T-helper 2 cell (primary cell): ENCODE results near the gene MOBP.

Experiments used
- DNase-seq, 5 experiments: peaks; one replicate each; pipeline versions ENCODE4 v3.0.0 to v3.0.0-alpha.2; 2012 to 2022

The MOBP gene

DNA sequence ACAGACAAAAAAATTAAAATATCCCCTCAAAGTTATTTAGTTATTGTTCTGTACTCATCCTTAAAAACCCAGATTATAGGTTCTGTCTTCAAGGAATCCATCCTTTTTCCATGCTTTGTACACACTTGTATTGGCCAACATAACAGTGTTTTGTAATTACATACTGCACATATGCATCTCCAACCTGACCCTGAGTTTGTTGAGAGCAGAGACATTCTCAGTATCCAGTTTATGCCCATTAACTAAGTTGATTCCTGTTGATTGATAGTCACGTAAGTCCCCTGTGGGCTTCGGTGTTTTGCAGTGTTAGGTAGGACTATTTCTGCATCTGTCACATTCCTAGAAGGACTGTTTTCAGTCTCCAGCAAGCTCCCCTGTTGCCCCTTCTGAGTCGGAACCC is 33.6 kb downstream of the MOBP start:
- DNase-seq, result no peak

DNA sequence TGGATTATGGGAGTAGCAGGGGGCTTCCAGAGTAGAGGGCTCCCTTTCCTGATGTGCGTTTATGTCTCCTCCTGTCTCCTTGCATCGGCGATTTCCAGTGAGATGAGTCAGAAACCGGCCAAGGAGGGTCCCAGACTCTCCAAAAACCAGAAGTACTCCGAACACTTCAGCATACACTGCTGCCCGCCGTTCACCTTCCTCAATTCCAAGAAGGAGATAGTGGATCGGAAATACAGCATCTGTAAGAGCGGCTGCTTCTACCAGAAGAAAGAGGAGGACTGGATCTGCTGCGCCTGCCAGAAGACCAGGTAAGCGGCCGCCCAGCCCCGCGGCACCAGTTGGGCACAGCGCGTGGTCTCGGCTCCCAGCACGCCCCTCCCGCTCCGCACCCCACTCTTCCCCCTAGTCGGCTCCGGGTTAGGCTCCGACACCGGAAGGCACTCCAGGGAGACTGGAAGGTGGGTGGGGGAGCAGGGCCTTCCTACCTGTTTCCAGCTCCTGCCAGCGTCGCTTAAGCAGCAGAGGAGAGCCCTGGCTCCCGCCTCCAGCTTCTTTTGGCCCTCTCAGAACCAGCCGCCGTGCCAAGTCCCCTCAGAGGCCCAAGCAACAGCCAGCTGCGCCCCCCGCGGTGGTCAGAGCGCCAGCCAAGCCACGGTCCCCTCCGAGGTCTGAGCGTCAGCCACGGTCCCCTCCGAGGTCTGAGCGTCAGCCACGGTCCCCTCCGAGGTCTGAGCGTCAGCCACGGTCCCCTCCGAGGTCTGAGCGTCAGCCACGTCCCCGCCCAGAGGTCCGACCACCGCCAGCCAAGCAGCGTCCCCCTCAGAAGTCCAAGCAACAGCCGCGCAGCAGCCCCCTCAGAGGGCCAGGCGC is 34.7 kb downstream of the MOBP start:
- DNase-seq, result no peak

DNA sequence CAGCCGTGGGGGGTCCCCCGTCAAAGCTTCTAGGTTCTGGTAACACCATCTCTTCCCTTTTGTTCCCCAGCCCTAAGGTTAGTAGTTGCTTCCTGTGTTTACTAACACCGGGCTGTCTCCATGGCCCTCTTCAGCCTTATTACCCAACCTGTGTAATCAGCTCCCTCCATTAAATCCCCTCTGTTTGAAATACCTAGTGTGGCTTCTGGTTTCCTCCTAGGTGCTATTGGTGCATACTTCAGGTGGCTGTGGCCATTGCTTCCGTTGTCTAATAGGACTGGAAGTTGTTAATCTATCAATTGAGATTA is 35.3 kb downstream of the MOBP start:
- no peak for DNase-seq

- peak in 1 of 5 experiments; percentile 57 for DNase-seq
Observed at GRCh38 chr3:39505866-39506742, 38.6 kb downstream of the MOBP start.

GRCh38 chr3:39506863-39507262 is 39.4 kb downstream of the MOBP start:
- DNase-seq, result peak in 1 of 5 experiments; percentile 23

GRCh38 chr3:39513791-39514369 is 46.4 kb downstream of the MOBP start:
- DNase-seq, result no peak

DNA sequence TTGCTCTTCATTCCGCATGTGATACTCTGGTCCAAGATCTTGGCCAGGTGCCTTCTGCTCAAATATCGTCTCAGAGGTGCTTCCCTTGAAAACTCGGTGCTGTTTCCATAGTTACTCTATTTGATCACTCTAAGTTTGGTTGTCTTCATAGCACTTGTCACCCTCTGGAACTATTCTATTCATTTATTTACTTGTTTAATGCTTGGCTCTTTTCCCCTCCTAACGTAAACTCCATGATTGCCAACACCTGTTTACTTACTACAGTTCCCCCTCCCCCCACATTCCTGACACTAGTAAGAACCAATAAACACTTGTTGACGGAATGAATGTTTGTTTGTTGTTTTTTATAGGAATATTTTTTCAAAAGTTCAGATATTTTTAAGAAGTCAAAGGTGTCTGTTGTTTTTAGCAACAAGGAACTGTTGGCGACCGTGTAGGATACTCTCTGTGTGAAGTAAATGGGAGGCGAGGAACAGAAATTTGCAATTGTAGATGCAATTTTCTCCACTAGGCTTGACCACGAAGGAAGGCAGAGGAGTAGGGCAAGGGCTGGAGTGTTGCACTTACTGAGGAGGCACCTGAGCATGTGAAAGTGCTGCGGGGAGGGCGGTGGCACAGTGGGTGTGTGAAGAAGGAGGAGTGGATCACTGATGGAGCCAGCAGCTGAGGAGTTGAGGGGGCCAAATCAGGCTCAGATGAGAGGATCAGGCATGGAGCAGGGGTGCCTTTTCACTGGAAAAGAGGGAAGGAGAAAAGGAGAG is 48.4 kb downstream of the MOBP start:
- DNase-seq, result no peak

DNA sequence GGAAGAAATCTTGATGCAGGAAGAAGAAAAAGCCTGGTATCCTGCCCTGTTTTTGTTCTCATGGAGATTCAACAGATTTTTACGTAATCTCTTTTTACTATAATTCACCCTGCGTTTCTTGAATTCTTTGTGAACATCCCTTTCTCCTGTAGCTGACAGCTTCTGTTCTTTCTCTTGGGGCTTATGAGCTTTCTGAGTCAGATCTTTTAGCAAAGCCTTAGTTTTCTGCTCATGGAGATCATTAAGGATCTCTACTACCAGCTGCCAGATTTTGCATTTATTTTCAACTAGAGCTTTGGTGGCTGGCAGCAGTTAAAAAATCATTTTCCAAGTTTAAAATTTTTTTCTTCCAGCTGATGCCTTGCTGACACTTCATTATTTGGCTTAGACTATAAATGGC is 51.6 kb downstream of the MOBP start:
- no peak for DNase-seq

DNA sequence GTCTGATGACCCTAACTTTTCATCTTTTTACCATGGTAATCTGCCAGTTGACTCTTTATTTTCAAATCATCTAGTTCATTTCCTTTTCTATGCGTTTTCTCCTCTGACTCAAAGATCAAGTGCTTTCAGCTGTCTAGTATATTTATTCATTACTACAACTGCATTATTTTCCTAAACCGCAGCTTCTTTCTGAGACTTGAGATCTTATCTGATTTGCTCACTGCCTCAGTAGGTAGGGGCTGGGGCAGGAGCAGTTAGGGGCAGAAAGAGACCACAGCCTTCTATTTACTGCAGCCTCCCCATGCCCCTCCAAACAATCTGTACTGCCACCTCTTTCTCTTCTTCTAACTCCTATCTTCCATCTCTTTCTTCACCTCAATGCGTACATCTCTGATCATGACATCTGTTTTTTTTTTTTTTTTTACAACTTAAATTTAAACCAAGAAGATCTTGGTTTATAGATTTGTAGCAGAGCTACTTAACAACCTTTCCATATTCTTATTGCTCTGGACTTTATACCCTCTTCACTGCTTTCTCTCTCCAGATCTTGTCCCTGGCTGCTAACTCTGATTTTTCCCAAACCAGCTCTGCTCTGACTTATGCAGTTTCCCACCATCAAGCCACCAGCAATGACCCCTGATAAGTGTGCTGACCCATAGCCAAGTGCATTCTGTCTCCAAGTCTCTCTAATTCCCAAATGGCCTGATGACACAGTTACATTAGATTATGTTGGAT is 52.2 kb downstream of the MOBP start:
- peak in 1 of 5 experiments; percentile 54 for DNase-seq

GRCh38 chr3:39521456-39521855 is 54.0 kb downstream of the MOBP start:
- DNase-seq, result no peak

DNA sequence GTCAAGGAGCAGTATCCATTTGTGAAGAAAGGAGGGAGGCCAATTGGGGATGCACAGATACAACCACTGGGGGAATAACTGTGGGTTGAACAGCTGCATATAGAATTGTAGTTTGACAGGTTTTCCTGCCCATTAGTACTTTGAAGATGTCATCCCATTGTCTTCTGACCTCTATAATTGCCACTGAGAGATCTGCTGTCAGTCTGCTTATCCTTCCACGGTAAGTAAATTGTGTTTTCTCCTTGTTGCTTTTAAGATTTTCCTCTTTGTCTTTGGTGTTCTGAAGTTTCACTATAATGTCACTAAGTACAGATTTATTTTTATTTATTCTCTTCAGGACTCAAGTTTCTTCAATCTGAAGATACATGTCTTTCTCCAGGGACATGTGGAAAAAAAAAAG is 56.6 kb downstream of the MOBP start:
- DNase-seq, result no peak

GRCh38 chr3:39528844-39529243 is 61.4 kb downstream of the MOBP start:
- no peak for DNase-seq

- no peak for DNase-seq
Observed at GRCh38 chr3:39529577-39529976, 62.1 kb downstream of the MOBP start.

DNA sequence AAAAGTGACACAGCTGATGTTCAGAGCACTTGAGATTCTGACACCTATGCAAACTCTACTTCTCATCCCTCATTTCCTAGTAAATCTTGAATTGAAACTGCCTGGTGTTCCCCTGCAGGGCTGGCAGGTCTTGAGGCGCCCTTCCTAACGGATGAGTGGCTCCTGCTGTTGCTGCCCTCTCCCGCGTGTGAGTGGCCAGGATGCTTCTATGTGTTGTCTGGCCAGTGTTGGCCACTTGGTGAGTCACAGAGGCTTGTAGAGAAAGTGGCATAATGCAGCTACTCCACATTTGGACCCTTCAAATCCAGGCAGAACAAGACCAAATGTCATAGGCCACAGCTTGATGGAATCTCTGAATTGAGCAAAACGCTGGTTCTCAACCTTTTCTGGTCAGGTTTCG is 63.6 kb downstream of the MOBP start:
- DNase-seq, result no peak

- DNase-seq, result no peak
Observed at GRCh38 chr3:39531665-39532064, 64.2 kb downstream of the MOBP start.

DNA sequence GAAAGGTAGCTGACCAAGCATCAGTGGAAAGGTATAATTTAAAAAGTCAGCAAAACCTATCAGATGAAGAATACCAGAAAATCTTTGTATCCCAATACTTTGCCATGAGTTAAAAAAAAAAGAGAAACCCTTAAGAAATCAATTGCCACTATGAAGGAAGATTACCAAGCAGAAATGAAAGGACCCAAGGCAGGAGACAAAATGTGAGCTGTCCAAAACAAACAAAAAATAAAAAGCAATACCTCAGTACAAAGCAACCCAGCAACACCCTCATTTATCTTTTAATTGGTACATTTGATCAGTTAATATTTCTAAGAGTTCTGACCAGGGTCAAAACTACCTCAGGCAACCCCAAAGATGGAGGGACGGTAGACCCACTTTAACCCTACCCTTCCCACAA is 65.3 kb downstream of the MOBP start:
- no peak for DNase-seq

DNA sequence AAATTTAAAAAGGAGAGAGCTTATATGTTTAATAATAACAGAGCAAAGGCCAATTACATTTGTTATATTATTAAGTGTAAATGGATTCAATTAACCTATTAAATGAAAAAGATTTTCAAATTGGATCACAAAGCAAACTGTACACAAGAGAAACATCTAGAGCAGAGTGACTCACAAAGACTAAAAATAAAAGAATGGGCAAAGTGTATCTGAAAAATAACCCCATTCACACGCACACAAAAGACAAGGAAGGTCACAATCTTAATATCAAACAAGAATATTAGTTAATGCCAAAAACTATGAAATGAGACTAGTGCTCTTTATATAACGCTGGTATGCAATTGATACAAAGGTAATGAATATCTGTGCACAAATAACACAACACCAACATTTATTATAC is 65.7 kb downstream of the MOBP start:
- DNase-seq, result no peak

DNA sequence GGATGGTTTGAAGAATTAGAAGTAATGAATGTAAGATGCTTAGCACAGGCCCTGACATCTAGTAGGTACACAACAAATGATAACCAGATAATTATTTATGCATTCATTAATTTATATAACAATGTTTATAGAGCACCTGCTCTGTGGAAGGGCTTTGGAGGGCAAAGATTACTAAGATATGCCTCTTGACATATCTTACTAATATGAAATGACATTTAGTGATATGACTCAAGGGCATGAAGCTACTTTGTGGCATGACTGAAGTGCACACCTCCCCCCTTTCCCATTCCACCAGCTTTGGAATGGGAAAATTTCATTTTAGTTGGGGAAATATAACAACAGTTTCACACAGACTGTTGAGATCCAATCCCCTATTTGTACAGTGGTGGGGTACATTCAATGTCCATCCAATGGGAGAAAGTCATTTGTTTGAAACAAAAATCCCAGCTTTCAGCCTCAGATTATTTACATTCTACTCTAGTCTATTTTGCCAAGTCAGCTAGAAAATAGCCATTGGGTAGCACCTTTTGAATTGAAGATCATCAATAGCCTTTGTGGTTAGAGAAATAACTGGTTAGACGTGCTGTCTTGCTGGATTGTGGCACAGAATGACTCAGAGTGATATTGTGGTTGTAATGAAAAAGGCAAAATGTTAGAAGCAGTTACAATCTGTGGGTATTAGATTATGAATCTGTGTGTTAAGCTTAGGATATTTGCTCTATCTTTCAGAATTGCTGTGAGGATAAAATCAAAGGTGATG is 72.9 kb downstream of the MOBP start:
- DNase-seq, result peak in 1 of 5 experiments; percentile 87

DNA sequence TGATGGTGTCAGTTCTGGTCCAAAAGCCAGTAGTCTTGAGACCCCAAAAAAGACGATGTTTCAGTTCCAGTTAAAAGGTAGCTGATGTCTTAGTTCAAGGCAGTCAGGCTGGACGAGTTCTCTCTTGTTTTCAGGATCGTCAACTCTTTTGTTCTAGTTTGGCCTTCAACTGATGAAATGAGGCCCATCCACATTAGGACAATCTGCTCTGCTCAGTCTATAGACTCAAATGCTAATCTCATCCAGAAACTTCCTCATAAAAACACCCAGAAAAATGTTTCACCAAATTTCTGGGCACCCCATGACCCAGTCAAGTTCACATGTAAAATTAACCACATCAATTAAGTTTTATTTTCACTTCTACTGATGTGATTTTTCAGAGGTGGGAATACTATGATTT is 74.0 kb downstream of the MOBP start:
- DNase-seq, result no peak

DNA sequence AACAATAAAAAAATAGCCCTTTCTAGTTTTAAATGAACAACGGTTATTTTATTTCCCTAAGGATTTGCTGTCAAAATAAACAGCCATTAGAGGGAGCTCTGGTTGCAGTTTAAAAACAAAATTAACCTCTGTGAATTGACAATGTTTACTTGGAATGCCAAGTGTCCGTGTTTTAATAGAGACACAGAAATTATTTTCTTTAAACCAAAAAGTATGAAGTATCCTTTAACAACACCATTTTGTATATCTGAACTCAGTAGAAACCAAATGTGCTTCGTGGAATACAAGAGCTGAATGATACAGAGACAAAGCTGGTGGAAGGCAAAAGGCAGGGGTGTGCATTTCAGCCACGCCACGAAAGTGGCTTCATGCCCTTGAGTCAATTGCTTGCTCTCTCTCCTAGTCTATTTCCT is 74.4 kb downstream of the MOBP start:
- peak in 1 of 5 experiments; percentile 31 for DNase-seq

GRCh38 chr3:39542588-39542988 is 75.1 kb downstream of the MOBP start:
- DNase-seq, result peak in 1 of 5 experiments; percentile 69
